ENCODE measurements around the gene NOX5. TPM values are rescaled to one million over a fixed set of nuclear protein-coding genes. Genes with fewer than 3 reads are reported as not detected.
"Not testable (repeated sequence)": the region's sequence is repeated elsewhere in the genome, so short reads cannot be mapped to it uniquely, and the experiment has no call there.

Gene NOX5
- not detected for total RNA-seq
- long read RNA-seq, result 0 reads

GRCh38 chr15:69014454-69014853, at the start of gene NOX5:
TSS of gene NOX5 (plus strand) at chr15:69014695. CDS start at chr15:69014736, 41 bp downstream.
- H3K9me3 ChIP-seq (replicated peaks), result peaks cover 9% of the 10 kb centered on the region
- intact Hi-C loops (cut with micrococcal nuclease), result no loop called here
- H3K36me3 ChIP-seq, result no peaks in the 10 kb centered on the region
- DNase-seq, result no peak
- H3K4me3 ChIP-seq, result no peak within 1 kb of the TSS
- no peak within 1 kb of the TSS for H3K27ac ChIP-seq (replicated peaks)
- H3K4me1 ChIP-seq, result no peaks in the 10 kb centered on the region
- H3K27me3 ChIP-seq (ENCODE audit: low read depth), result no peaks in the 10 kb centered on the region
- TF ChIP-seq CTCF (IDR thresholded peaks at IDR 0.05; ENCODE audit: borderline replicate concordance), result no peak

GRCh38 chr15:68966996-68967395, 47.5 kb upstream of the NOX5 start:
- Histone ChIP-seq H3K9me3 (replicated peaks) (peaks cover 30% of the 10 kb centered on the region), H3K36me3 (no peaks in the 10 kb centered on the region), H3K27ac (replicated peaks) (no peak overlapping the region), H3K4me3 (no peak overlapping the region), H3K27me3 (ENCODE audit: low read depth) (no peaks in the 10 kb centered on the region), H3K4me1 (no peaks in the 10 kb centered on the region)
- intact Hi-C loops (cut with micrococcal nuclease), result no loop called here
- no peak for TF ChIP-seq CTCF (IDR thresholded peaks at IDR 0.05; ENCODE audit: borderline replicate concordance)
- DNase-seq, result no peak

GRCh38 chr15:68967948-68968347, 46.5 kb upstream of the NOX5 start:
- H3K27me3 ChIP-seq (ENCODE audit: low read depth), result no peaks in the 10 kb centered on the region
- no peaks in the 10 kb centered on the region for H3K4me1 ChIP-seq
- no peak overlapping the region for H3K27ac ChIP-seq (replicated peaks)
- no peak overlapping the region for H3K4me3 ChIP-seq
- H3K9me3 ChIP-seq (replicated peaks), result peaks cover 30% of the 10 kb centered on the region
- H3K36me3 ChIP-seq, result no peaks in the 10 kb centered on the region
- no peak for DNase-seq
- intact Hi-C loops (cut with micrococcal nuclease), result no loop called here
- TF ChIP-seq CTCF (IDR thresholded peaks at IDR 0.05; ENCODE audit: borderline replicate concordance), result no peak

GRCh38 chr15:68969298-68969697, 45.2 kb upstream of the NOX5 start:
- no peak overlapping the region for H3K4me3 ChIP-seq
- H3K36me3 ChIP-seq, result no peaks in the 10 kb centered on the region
- no peak for TF ChIP-seq CTCF (IDR thresholded peaks at IDR 0.05; ENCODE audit: borderline replicate concordance)

GRCh38 chr15:68972201-68973065, 42.1 kb upstream of the NOX5 start:
- Histone ChIP-seq H3K9me3 (replicated peaks) (peaks cover 43% of the 10 kb centered on the region), H3K36me3 (no peaks in the 10 kb centered on the region), H3K4me3 (no peak overlapping the region), H3K27me3 (ENCODE audit: low read depth) (peaks cover 7% of the 10 kb centered on the region), H3K4me1 (no peaks in the 10 kb centered on the region), H3K27ac (replicated peaks) (no peak overlapping the region)
- no peak for DNase-seq
- intact Hi-C loops (cut with micrococcal nuclease), result no loop called here
- no peak for TF ChIP-seq CTCF (IDR thresholded peaks at IDR 0.05; ENCODE audit: borderline replicate concordance)

More at GRCh38 chr15:68969298-68969697, 45.2 kb upstream of the NOX5 start:
- intact Hi-C loops (cut with micrococcal nuclease), result no loop called here
- no peak overlapping the region for H3K27ac ChIP-seq (replicated peaks)
- H3K9me3 ChIP-seq (replicated peaks), result peaks cover 30% of the 10 kb centered on the region
- H3K27me3 ChIP-seq (ENCODE audit: low read depth), result peaks cover 3% of the 10 kb centered on the region
- DNase-seq, result no peak
- no peaks in the 10 kb centered on the region for H3K4me1 ChIP-seq

- intact Hi-C loops (cut with micrococcal nuclease), result not testable (repeated sequence)
Observed at GRCh38 chr15:68975651-68976160, 38.8 kb upstream of the NOX5 start.

GRCh38 chr15:68977426-68977825, 37.1 kb upstream of the NOX5 start:
- intact Hi-C loops (cut with micrococcal nuclease); H3K4me1 ChIP-seq; H3K36me3 ChIP-seq; H3K4me3 ChIP-seq; DNase-seq; H3K27ac ChIP-seq (replicated peaks): not testable (repeated sequence)
- Histone ChIP-seq H3K27me3 (ENCODE audit: low read depth) (peaks cover 13% of the 10 kb centered on the region), H3K9me3 (replicated peaks) (peaks cover 22% of the 10 kb centered on the region)

More at GRCh38 chr15:68975651-68976160, 38.8 kb upstream of the NOX5 start:
- H3K4me3 ChIP-seq; H3K36me3 ChIP-seq; H3K4me1 ChIP-seq; H3K27me3 ChIP-seq (ENCODE audit: low read depth); H3K27ac ChIP-seq (replicated peaks); DNase-seq: not testable (repeated sequence)
- peaks cover 22% of the 10 kb centered on the region for H3K9me3 ChIP-seq (replicated peaks)

Data from left ventricle myocardium inferior (tissue), 1 donor.